Thyroid gland (tissue), 4 donors: ENCODE measurements around the gene NLRP3. TPM values are rescaled to one million over a fixed set of nuclear protein-coding genes. Genes with fewer than 3 reads are reported as not detected.

Source experiments
- DNase-seq, 2 donors: peaks; one replicate each; pipeline ENCODE4 v3.0.0-alpha.2; 2019
- H3K27ac ChIP-seq, 3 donors: fragments of 200-600 bp; sonication (generic); 1 replicate in 2 of 3; 2 replicates in 1 of 3; pipeline ENCODE4 v1.5.1; 2016 to 2019; ENCODE audit warnings: mild to moderate bottlenecking in 1 of 3, moderate library complexity in 1 of 3
- H3K27me3 ChIP-seq: fragments of 200-600 bp; sonication (generic); one replicate; pipeline ENCODE4 v1.5.1; 2019
- H3K36me3 ChIP-seq, 2 donors: fragments of 200-600 bp; sonication (generic); one replicate each; pipeline ENCODE4 v1.5.1; 2016 to 2019
- H3K4me1 ChIP-seq, 2 donors: fragments of 200-600 bp; sonication (generic); one replicate each; pipeline ENCODE4 v1.5.1; 2017 to 2019
- H3K4me3 ChIP-seq, 3 donors: fragments of 200-600 bp; sonication (generic); replicated peaks in 1 of 3; 1 replicate in 2 of 3; 2 replicates in 1 of 3; pipeline ENCODE4 v1.5.1; 2016; ENCODE audit warnings: mild to moderate bottlenecking in 1 of 3
- H3K9me3 ChIP-seq: fragments of 200-600 bp; sonication (generic); one replicate; pipeline ENCODE4 v1.5.1; 2017
- POLR2A ChIP-seq, 2 donors: fragments of 450-650 bp; IDR thresholded peaks; one replicate each; pipeline ENCODE4 v1.6.1; 2017; ENCODE audit warnings: antibody characterized with exemption in 2 of 2, mild to moderate bottlenecking in 2 of 2, moderate library complexity in 1 of 2
- WGBS, 2 donors: methylation state at CpG; one replicate each; pipeline ENCODE4 v1.1.5; 2017; 5-methylcytosine and 5-hydroxymethylcytosine counted together
- intact Hi-C: fragments of 100-400 bp; cut with DNase I; formaldehyde crosslinking; loops from one replicate; pipeline ENCODE4 v1.15.1; 2023
- total RNA-seq, 4 donors: library from RNA; depleted of rRNA; stranded (reverse); fragments of >200 nt; gene quantifications; one replicate each; pipeline ENCODE4 v1.2.3, GENCODE V29; 2016
- TF ChIP-seq, protein P1 (sequence below), 6 experiments: fragments of 200-600 bp in 3 of 6; fragments of 450-650 bp in 3 of 6; sonication (generic) in 3 of 6; IDR thresholded peaks; one replicate each; pipeline ENCODE4 v1.5.1; 2016 to 2019; ENCODE audit warnings: antibody characterized with exemption in 6 of 6, mild to moderate bottlenecking in 2 of 6, inconsistent platforms in 1 of 6, moderate library complexity in 1 of 6

The NLRP3 gene
- total RNA-seq, 4 donors from 2014 or later: 0.54 to 2.3 (median 0.75) TPM

DNA sequence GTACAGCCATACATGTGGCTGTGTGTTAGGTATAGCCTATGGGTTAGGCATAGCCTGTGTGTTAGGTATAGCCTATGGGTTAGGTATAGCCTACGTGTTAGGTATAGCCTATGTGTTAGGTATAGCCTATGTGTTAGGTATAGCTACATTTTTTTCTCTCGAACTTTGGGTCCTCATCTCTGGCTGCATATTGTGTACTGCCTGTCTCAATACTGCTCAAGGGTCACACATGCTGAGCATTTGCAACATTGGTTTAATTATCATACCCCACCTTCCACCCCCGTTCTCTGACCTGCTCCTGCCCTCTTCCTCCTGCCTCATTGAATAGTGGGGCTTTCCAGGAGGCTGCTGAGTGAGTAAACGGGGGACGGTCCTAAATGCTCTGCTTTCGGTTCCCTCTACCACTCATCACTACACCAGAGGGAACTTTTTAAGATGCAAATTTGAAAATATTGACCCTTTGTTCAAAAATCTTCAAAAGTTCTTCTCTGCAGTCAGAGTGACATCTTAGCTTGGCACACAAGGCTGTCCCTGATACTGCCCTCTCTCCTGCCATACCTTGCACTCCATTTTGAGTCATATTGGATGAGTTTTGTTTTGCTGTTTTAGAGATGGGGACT, 24.1 kb downstream of the NLRP3 start:
- no peak for TF ChIP-seq POLR2A (IDR thresholded peaks at IDR 0.05)
- TF ChIP-seq, protein P1, sequence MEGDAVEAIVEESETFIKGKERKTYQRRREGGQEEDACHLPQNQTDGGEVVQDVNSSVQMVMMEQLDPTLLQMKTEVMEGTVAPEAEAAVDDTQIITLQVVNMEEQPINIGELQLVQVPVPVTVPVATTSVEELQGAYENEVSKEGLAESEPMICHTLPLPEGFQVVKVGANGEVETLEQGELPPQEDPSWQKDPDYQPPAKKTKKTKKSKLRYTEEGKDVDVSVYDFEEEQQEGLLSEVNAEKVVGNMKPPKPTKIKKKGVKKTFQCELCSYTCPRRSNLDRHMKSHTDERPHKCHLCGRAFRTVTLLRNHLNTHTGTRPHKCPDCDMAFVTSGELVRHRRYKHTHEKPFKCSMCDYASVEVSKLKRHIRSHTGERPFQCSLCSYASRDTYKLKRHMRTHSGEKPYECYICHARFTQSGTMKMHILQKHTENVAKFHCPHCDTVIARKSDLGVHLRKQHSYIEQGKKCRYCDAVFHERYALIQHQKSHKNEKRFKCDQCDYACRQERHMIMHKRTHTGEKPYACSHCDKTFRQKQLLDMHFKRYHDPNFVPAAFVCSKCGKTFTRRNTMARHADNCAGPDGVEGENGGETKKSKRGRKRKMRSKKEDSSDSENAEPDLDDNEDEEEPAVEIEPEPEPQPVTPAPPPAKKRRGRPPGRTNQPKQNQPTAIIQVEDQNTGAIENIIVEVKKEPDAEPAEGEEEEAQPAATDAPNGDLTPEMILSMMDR (IDR thresholded peaks at IDR 0.05): no peak
- intact Hi-C loops: no loop called here
- no peaks in the 10 kb centered on the region for H3K9me3 ChIP-seq
- no peaks in the 10 kb centered on the region for H3K36me3 ChIP-seq
- no peaks in the 10 kb centered on the region for H3K27me3 ChIP-seq
- no peaks in the 10 kb centered on the region for H3K4me1 ChIP-seq
- H3K27ac ChIP-seq: no peak overlapping the region
- H3K4me3 ChIP-seq: no peak overlapping the region
- no peak for DNase-seq
- WGBS, 2 donors: 61 to 81% methylated on average over 6 of the region's 6 CpGs

DNA sequence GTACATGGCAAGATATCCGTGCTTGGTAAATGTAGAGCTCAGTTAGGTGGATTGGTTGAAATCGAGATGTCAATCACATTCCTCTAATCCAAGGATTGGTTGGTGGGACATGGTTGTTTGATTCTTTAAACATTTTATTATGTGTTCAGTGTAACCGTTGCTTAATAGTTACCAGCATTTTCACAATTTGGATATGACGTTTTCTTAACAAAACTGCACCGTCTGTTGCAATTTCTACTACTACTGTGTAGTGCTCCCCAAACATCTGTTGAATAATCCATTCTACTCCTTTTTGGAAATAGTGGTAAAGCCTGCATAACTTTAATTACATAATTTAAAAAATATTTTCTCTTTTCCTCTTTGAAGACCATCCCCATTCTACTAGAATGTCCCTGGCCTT, 25.6 kb downstream of the NLRP3 start:
- intact Hi-C loops: no loop called here
- DNase-seq: no peak
- no peak for TF ChIP-seq POLR2A (IDR thresholded peaks at IDR 0.05)
- TF ChIP-seq, protein P1 (IDR thresholded peaks at IDR 0.05): no peak
- no peak overlapping the region for H3K27ac ChIP-seq
- H3K27me3 ChIP-seq: no peaks in the 10 kb centered on the region
- H3K4me1 ChIP-seq: no peaks in the 10 kb centered on the region
- H3K4me3 ChIP-seq: no peak overlapping the region
- 93% methylated on average over 5 of the region's 5 CpGs for WGBS, 2 donors
- H3K9me3 ChIP-seq: no peaks in the 10 kb centered on the region
- no peaks in the 10 kb centered on the region for H3K36me3 ChIP-seq

DNA sequence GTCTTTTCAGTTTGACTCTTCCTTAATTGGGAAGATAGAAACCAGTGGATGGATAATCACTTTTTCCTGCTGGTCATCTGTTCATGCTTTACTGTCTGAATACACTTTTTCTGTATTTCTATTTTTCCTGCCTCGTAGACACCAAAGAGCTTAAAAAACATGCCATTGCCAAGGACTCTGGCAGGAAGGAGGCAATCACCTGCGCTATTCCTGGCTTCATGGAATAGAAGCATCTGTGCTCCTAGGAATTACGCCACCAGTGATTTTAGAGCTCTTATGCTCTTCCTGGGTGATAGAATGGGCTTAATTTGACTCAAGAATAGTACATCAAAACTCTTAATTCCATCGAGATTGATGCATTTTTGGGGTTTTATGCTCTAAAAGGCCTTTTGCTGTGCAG, 26.2 kb downstream of the NLRP3 start:
- DNase-seq: no peak
- TF ChIP-seq, protein P1 (IDR thresholded peaks at IDR 0.05): no peak
- intact Hi-C loops: no loop called here
- H3K4me1 ChIP-seq: no peaks in the 10 kb centered on the region
- H3K27me3 ChIP-seq: no peaks in the 10 kb centered on the region
- no peaks in the 10 kb centered on the region for H3K9me3 ChIP-seq
- 69 to 70% methylated on average over 4 of the region's 4 CpGs for WGBS, 2 donors
- no peaks in the 10 kb centered on the region for H3K36me3 ChIP-seq
- H3K27ac ChIP-seq: no peak overlapping the region
- H3K4me3 ChIP-seq: no peak overlapping the region

DNA sequence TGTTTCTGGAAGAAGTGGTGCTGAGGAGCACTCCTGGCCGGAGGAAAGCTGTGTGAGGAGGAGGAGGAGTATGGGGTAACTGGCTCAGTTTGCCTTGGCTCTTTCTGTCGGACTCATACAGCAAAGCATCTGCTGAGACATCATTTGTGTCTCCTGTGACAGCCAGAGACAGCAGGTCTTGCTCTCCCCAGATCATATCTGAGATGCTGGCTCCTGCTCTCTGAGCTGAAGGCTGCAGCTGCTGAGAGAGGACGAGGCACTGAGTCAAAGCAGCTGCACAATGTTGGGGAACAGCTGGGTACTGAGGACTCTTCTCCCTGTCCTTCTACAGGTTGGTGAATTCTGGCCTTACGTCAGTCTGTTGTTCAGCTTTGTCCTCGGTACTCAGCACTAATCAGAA, 27.7 kb downstream of the NLRP3 start:
- H3K27me3 ChIP-seq: no peaks in the 10 kb centered on the region
- H3K36me3 ChIP-seq: no peaks in the 10 kb centered on the region
- WGBS, 2 donors: 55 to 67% methylated on average over 5 of the region's 5 CpGs
- TF ChIP-seq, protein P1 (IDR thresholded peaks at IDR 0.05): no peak
- no peak for TF ChIP-seq POLR2A (IDR thresholded peaks at IDR 0.05)
- no peak for DNase-seq
- H3K9me3 ChIP-seq: no peaks in the 10 kb centered on the region
- intact Hi-C loops: no loop called here
- H3K4me3 ChIP-seq: no peak overlapping the region
- H3K4me1 ChIP-seq: no peaks in the 10 kb centered on the region
- no peak overlapping the region for H3K27ac ChIP-seq

DNA sequence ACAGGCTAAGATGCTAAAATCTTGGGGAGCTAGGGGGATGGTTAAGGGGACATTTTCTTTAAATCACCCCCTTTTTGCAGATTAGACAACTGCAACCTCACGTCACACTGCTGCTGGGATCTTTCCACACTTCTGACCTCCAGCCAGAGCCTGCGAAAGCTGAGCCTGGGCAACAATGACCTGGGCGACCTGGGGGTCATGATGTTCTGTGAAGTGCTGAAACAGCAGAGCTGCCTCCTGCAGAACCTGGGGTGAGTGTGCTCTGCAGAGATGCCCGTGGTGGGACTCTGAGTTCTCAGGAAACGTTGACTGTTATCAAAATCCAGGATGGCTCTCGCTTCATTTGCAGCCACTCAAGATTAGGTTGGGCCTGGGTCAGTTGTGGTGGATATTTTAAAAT, 28.6 kb downstream of the NLRP3 start:
- no peaks in the 10 kb centered on the region for H3K27me3 ChIP-seq
- no peak overlapping the region for H3K4me3 ChIP-seq
- no peaks in the 10 kb centered on the region for H3K4me1 ChIP-seq
- TF ChIP-seq POLR2A (IDR thresholded peaks at IDR 0.05): no peak
- TF ChIP-seq, protein P1 (IDR thresholded peaks at IDR 0.05): no peak
- H3K36me3 ChIP-seq: no peaks in the 10 kb centered on the region
- H3K9me3 ChIP-seq: no peaks in the 10 kb centered on the region
- H3K27ac ChIP-seq: no peak overlapping the region
- 59 to 71% methylated on average over 6 of the region's 6 CpGs for WGBS, 2 donors
- intact Hi-C loops: no loop called here
- no peak for DNase-seq
